Transverse colon (tissue), 4 donors: ENCODE results near the gene SPSB3. TPM values are rescaled to one million over a fixed set of nuclear protein-coding genes. Genes with fewer than 3 reads are reported as not detected.

Experiments
- DNase-seq: peaks from one replicate; pipeline ENCODE4 v3.0.0-alpha.2; 2019
- H3K27ac ChIP-seq, 4 donors: fragments of 200-600 bp; sonication (generic); 2 replicates each; pipeline ENCODE4 v1.5.1; 2016 to 2018; ENCODE audit warnings: inconsistent platforms in 4 of 4
- H3K27me3 ChIP-seq: fragments of 200-600 bp; sonication (generic); 2 replicates; pipeline ENCODE4 v1.5.1; 2017; ENCODE audit warnings: inconsistent platforms
- H3K36me3 ChIP-seq, 4 donors: fragments of 200-600 bp; sonication (generic); 2 replicates each; pipeline ENCODE4 v1.5.1; 2017 to 2019; ENCODE audit warnings: inconsistent platforms in 4 of 4
- H3K4me1 ChIP-seq, 4 donors: fragments of 200-600 bp; sonication (generic); 2 replicates each; pipeline ENCODE4 v1.5.1; 2017 to 2020; ENCODE audit warnings: inconsistent platforms in 4 of 4
- H3K4me3 ChIP-seq, 4 donors: fragments of 200-600 bp; sonication (generic); 1 replicate in 1 of 4; 2 replicates in 3 of 4; pipeline versions ENCODE4 v1.5.1 to v1.6.1; 2017 to 2019; ENCODE audit warnings: inconsistent platforms in 4 of 4
- H3K9me3 ChIP-seq, 2 donors: fragments of 200-600 bp; sonication (generic); 2 replicates each; pipeline ENCODE4 v1.5.1; 2017 to 2019; ENCODE audit warnings: inconsistent platforms in 2 of 2
- CTCF ChIP-seq, 5 experiments: fragments of 200-600 bp in 3 of 5; fragments of 450-650 bp in 2 of 5; sonication (generic) in 3 of 5; IDR thresholded peaks; 1 replicate in 2 of 5; 2 replicates in 3 of 5; pipeline ENCODE4 v1.5.1; 2016 to 2017; ENCODE audit warnings: antibody characterized with exemption in 5 of 5, inconsistent platforms in 3 of 5, mild to moderate bottlenecking in 2 of 5, moderate library complexity in 1 of 5
- EP300 ChIP-seq: sonication (generic); formaldehyde crosslinking; IDR thresholded peaks from one replicate; pipeline ENCODE4 v1.6.1; 2017; ENCODE audit warnings: antibody characterized with exemption, low read depth
- POLR2A ChIP-seq: fragments of 450-650 bp; IDR thresholded peaks from one replicate; pipeline ENCODE4 v1.6.1; 2016; ENCODE audit warnings: antibody characterized with exemption, mild to moderate bottlenecking, moderate library complexity
- POLR2AphosphoS5 ChIP-seq, 3 donors: sonication (generic); formaldehyde crosslinking; IDR thresholded peaks; one replicate each; pipeline ENCODE4 v1.6.1; 2016; ENCODE audit warnings: antibody characterized with exemption in 3 of 3
- WGBS, 2 donors: methylation state at CpG; one replicate each; pipeline ENCODE4 v1.1.5; 2018; ENCODE audit warnings: low coverage in 1 of 2; 5-methylcytosine and 5-hydroxymethylcytosine counted together
- in situ Hi-C, 4 donors: fragments of 200-750 bp; cut with MboI; loops; one replicate each; pipeline versions ENCODE4 v1.15.0 to v1.15.1; 2017; ENCODE audit warnings: low sequenced_read_pairs in 3 of 4, low pct_ligation_motif_present in 1 of 4, low pct_unique_long_range_greater_than_20kb in 1 of 4
- intact Hi-C: fragments of 100-400 bp; cut with DNase I; formaldehyde crosslinking; loops from one replicate; pipeline ENCODE4 v1.15.1; 2023; ENCODE audit warnings: low total_unique reads
- total RNA-seq, 4 donors: library from RNA; depleted of rRNA; stranded (reverse); fragments of >200 nt; gene quantifications; one replicate each; pipeline ENCODE4 v1.1.0, GENCODE V29; 2016

The SPSB3 gene
- total RNA-seq, 4 donors from 2014 or later, result 101 to 289 (median 125) TPM

GRCh38 chr16:1825381-1825863 is 43.1 kb upstream of the SPSB3 start:
- Histone ChIP-seq H3K36me3 (peaks cover 0 to 16% (median 0%) of the 10 kb centered on the region in 4 donors), H3K27me3 (no peaks in the 10 kb centered on the region), H3K4me3 (peak overlapping the region; percentile 56 to 74 (median 62)), H3K9me3 (no peaks in the 10 kb centered on the region), H3K27ac (peak overlapping the region; percentile 80 to 97 (median 94)), H3K4me1 (peaks cover 24 to 41% (median 34%) of the 10 kb centered on the region in 4 donors)
- DNase-seq, result no peak
- intact Hi-C loops (no loop called here), in situ Hi-C loops (no loop called here)
- TF ChIP-seq CTCF (IDR thresholded peaks at IDR 0.05) (no peak), EP300 (no peak)
- 50 to 60% methylated on average over 2 to 15 of the region's 15 CpGs for WGBS, 2 donors

- no peak for DNase-seq
- Histone ChIP-seq H3K27me3 (no peaks in the 10 kb centered on the region), H3K27ac (no peak overlapping the region), H3K4me1 (peaks cover 21 to 25% (median 23%) of the 10 kb centered on the region in 4 donors), H3K9me3 (no peaks in the 10 kb centered on the region), H3K36me3 (peaks cover 0 to 21% (median 3%) of the 10 kb centered on the region in 4 donors), H3K4me3 (no peak overlapping the region)
- no peak for TF ChIP-seq CTCF (IDR thresholded peaks at IDR 0.05)
- no peak for TF ChIP-seq EP300
- no peak for TF ChIP-seq POLR2AphosphoS5 (IDR thresholded peaks at IDR 0.05)
- no peak for TF ChIP-seq POLR2A
- intact Hi-C loops (no loop called here), in situ Hi-C loops (no loop called here)
- 71 to 100% methylated on average over 2 to 9 of the region's 9 CpGs for WGBS, 2 donors
Observed at GRCh38 chr16:1823821-1824220, 41.5 kb upstream of the SPSB3 start.

GRCh38 chr16:1822801-1823200 is 40.4 kb upstream of the SPSB3 start:
- in situ Hi-C loops, result no loop called here
- H3K4me1 ChIP-seq, result peaks cover 11 to 17% (median 15%) of the 10 kb centered on the region in 4 donors
- no peak overlapping the region for H3K4me3 ChIP-seq
- no peak for DNase-seq
- H3K27me3 ChIP-seq, result no peaks in the 10 kb centered on the region
- WGBS, 2 donors, result 97% methylated on average over 16 of the region's 16 CpGs; no CpG with 5 or more reads in 1 of the 2 donors
- TF ChIP-seq CTCF (IDR thresholded peaks at IDR 0.05) (no peak), POLR2A (no peak), EP300 (no peak), POLR2AphosphoS5 (IDR thresholded peaks at IDR 0.05) (no peak)
- intact Hi-C loops, result no loop called here
- H3K36me3 ChIP-seq, result peaks cover 0 to 25% (median 3%) of the 10 kb centered on the region in 4 donors
- no peaks in the 10 kb centered on the region for H3K9me3 ChIP-seq
- no peak overlapping the region for H3K27ac ChIP-seq

GRCh38 chr16:1821861-1822611 is 39.7 kb upstream of the SPSB3 start:
- intact Hi-C loops, result no loop called here
- no peak for TF ChIP-seq CTCF (IDR thresholded peaks at IDR 0.05)
- no peak for TF ChIP-seq POLR2A
- no peak overlapping the region for H3K4me3 ChIP-seq
- H3K36me3 ChIP-seq, result peaks cover 0 to 26% (median 3%) of the 10 kb centered on the region in 4 donors
- H3K4me1 ChIP-seq, result peaks cover 9 to 15% (median 13%) of the 10 kb centered on the region in 4 donors
- WGBS, 2 donors, result 90% methylated on average over 14 of the region's 24 CpGs; no CpG with 5 or more reads in 1 of the 2 donors
- no peak overlapping the region for H3K27ac ChIP-seq
- H3K27me3 ChIP-seq, result no peaks in the 10 kb centered on the region
- no peak for DNase-seq
- in situ Hi-C loops, result no loop called here
- no peaks in the 10 kb centered on the region for H3K9me3 ChIP-seq
